HEK293 (cell line): ENCODE data around the gene MORN1.

Experiments
- CTCF ChIA-PET: fragments of 350-600 bp; formaldehyde crosslinking; extraction: SDS; loops from one replicate; lab custom pipeline; 2021; ENCODE audit warnings: antibody characterized with exemption; lab: Yijun Ruan, JAX
- POLR2A ChIA-PET: fragments of 300-600 bp; formaldehyde crosslinking; extraction: SDS; loops from one replicate; lab custom pipeline; 2020; ENCODE audit warnings: antibody characterized with exemption, inconsistent platforms; lab: Yijun Ruan, JAX
- H3K27ac ChIP-seq: fragments of 200-500 bp; sonication (Bioruptor generic); 2 replicates; pipeline ENCODE4 v1.5.1; 2014; ENCODE audit warnings: low read depth, low read length, control low read depth, inconsistent platforms; ENCODE audit errors: extremely low read depth
- H3K36me3 ChIP-seq, 2 experiments: fragments of 200-500 bp in 1 of 2; sonication (Bioruptor generic) in 1 of 2; 1 replicate in 1 of 2; 2 replicates in 1 of 2; pipeline ENCODE4 v1.5.1; 2014 to 2017; ENCODE audit warnings: inconsistent platforms in 2 of 2, low read length in 2 of 2; ENCODE audit not compliant: control insufficient read depth in 2 of 2, insufficient read depth in 1 of 2
- H3K4me1 ChIP-seq: fragments of 200-500 bp; sonication (Bioruptor generic); 2 replicates; pipeline ENCODE4 v1.5.1; 2014; ENCODE audit warnings: mild to moderate bottlenecking, low read length, inconsistent platforms; ENCODE audit not compliant: control insufficient read depth, insufficient read depth
- H3K4me3 ChIP-seq: 2 replicates; pipeline ENCODE4 v1.5.1; 2011; ENCODE audit warnings: low read depth, mild to moderate bottlenecking, control low read depth, low read length, moderate library complexity
- H3K9me3 ChIP-seq: fragments of 200-500 bp; sonication (Bioruptor generic); 2 replicates; pipeline ENCODE4 v1.5.1; 2014; ENCODE audit warnings: low read depth, low read length, inconsistent platforms; ENCODE audit not compliant: control insufficient read depth, insufficient read depth
- BCL6B ChIP-seq: fragments of 450-650 bp; formaldehyde crosslinking; IDR thresholded peaks from 2 replicates; pipeline ENCODE4 v1.5.1; 2017; ENCODE audit warnings: missing biosample characterization, missing genetic modification characterization
- GFI1B ChIP-seq: fragments of 450-650 bp; formaldehyde crosslinking; IDR thresholded peaks from 2 replicates; pipeline ENCODE4 v1.5.1; 2016; ENCODE audit warnings: missing biosample characterization, missing genetic modification characterization
- GLIS2 ChIP-seq: fragments of 450-650 bp; formaldehyde crosslinking; IDR thresholded peaks from 2 replicates; pipeline ENCODE4 v1.5.1; 2016; ENCODE audit warnings: missing biosample characterization, missing genetic modification characterization
- KLF1 ChIP-seq: fragments of 450-650 bp; formaldehyde crosslinking; IDR thresholded peaks from 2 replicates; pipeline ENCODE4 v1.5.1; 2016; ENCODE audit warnings: missing biosample characterization, missing genetic modification characterization
- MZF1 ChIP-seq: fragments of 450-650 bp; formaldehyde crosslinking; IDR thresholded peaks from 2 replicates; pipeline ENCODE4 v1.5.1; 2017; ENCODE audit warnings: missing biosample characterization, missing genetic modification characterization, borderline replicate concordance
- SALL2 ChIP-seq: fragments of 450-650 bp; formaldehyde crosslinking; IDR thresholded peaks from 2 replicates; pipeline ENCODE4 v1.5.0; 2017; ENCODE audit warnings: missing biosample characterization, mild to moderate bottlenecking, missing genetic modification characterization, borderline replicate concordance
- TCF7L2 ChIP-seq: IDR thresholded peaks from 2 replicates; pipeline ENCODE4 v1.6.1; 2011; ENCODE audit warnings: low read depth, mild to moderate bottlenecking, inconsistent platforms, low read length, moderate library complexity, borderline replicate concordance
- ZBTB8A ChIP-seq: fragments of 450-650 bp; formaldehyde crosslinking; IDR thresholded peaks from 2 replicates; pipeline ENCODE4 v1.5.1; 2016; ENCODE audit warnings: missing biosample characterization, missing genetic modification characterization
- ZIC2 ChIP-seq: fragments of 450-650 bp; formaldehyde crosslinking; IDR thresholded peaks from 2 replicates; pipeline ENCODE4 v1.5.1; 2016; ENCODE audit warnings: missing biosample characterization, missing genetic modification characterization
- ZNF114 ChIP-seq: fragments of 450-650 bp; formaldehyde crosslinking; IDR thresholded peaks from 2 replicates; pipeline ENCODE4 v1.5.0; 2017; ENCODE audit warnings: missing biosample characterization, missing genetic modification characterization
- ZNF169 ChIP-seq: fragments of 450-650 bp; formaldehyde crosslinking; IDR thresholded peaks from 2 replicates; pipeline ENCODE4 v1.5.1; 2016; ENCODE audit warnings: missing biosample characterization, missing genetic modification characterization
- ZNF280D ChIP-seq: fragments of 450-650 bp; formaldehyde crosslinking; IDR thresholded peaks from 2 replicates; pipeline ENCODE4 v1.5.1; 2016; ENCODE audit warnings: missing biosample characterization, missing genetic modification characterization
- ZNF341 ChIP-seq: fragments of 450-650 bp; formaldehyde crosslinking; IDR thresholded peaks from 2 replicates; pipeline ENCODE4; 2016; ENCODE audit warnings: low read depth, missing biosample characterization, missing genetic modification characterization
- ZNF394 ChIP-seq: fragments of 450-650 bp; formaldehyde crosslinking; IDR thresholded peaks from 2 replicates; pipeline ENCODE4 v1.5.1; 2016; ENCODE audit warnings: missing biosample characterization, missing genetic modification characterization, mild to moderate bottlenecking, moderate library complexity, borderline replicate concordance
- ZNF488 ChIP-seq: fragments of 450-650 bp; formaldehyde crosslinking; IDR thresholded peaks from 2 replicates; pipeline ENCODE4 v1.5.1; 2016; ENCODE audit warnings: missing biosample characterization, missing genetic modification characterization
- ZNF514 ChIP-seq: fragments of 450-650 bp; formaldehyde crosslinking; IDR thresholded peaks from 2 replicates; pipeline ENCODE4 v1.5.1; 2016; ENCODE audit warnings: missing biosample characterization, missing genetic modification characterization
- ZNF558 ChIP-seq: fragments of 450-650 bp; formaldehyde crosslinking; IDR thresholded peaks from 2 replicates; pipeline ENCODE4 v1.5.1; 2016; ENCODE audit warnings: missing biosample characterization, missing genetic modification characterization
- ZNF623 ChIP-seq: fragments of 450-650 bp; formaldehyde crosslinking; IDR thresholded peaks from 2 replicates; pipeline ENCODE4 v1.5.1; 2016; ENCODE audit warnings: missing biosample characterization, missing genetic modification characterization
- ZNF704 ChIP-seq: fragments of 450-650 bp; formaldehyde crosslinking; IDR thresholded peaks from 2 replicates; pipeline ENCODE4 v1.5.1; 2016; ENCODE audit warnings: missing biosample characterization, missing genetic modification characterization
- ZNF707 ChIP-seq: fragments of 450-650 bp; formaldehyde crosslinking; IDR thresholded peaks from 2 replicates; pipeline ENCODE4 v1.5.1; 2016; ENCODE audit warnings: missing biosample characterization, missing genetic modification characterization
- TF ChIP-seq, protein P1 (sequence below): fragments of 450-650 bp; IDR thresholded peaks from 2 replicates; pipeline ENCODE4 v1.5.1; 2018; ENCODE audit warnings: missing biosample characterization, mild to moderate bottlenecking, missing genetic modification characterization
- TF ChIP-seq, protein P2 (sequence below): fragments of 450-650 bp; formaldehyde crosslinking; IDR thresholded peaks from 2 replicates; pipeline ENCODE4 v1.5.1; 2016; ENCODE audit warnings: missing biosample characterization, missing genetic modification characterization, low read depth

MORN1 gene

GRCh38 chr1:2290595-2291510 is 100.5 kb downstream of the MORN1 start:
- CTCF ChIA-PET = interaction anchor here (0.7 kb wide), 1 partner anchor 15 kb away, joined by 4 read pairs; no protein-coding TSS in a partner anchor
- POLR2A ChIA-PET = no interaction called here
- no peak overlapping the region for H3K4me3 ChIP-seq
- no peaks in the 10 kb centered on the region for H3K9me3 ChIP-seq
- peaks cover 18% of the 10 kb centered on the region for H3K4me1 ChIP-seq
- TF ChIP-seq, protein P1, sequence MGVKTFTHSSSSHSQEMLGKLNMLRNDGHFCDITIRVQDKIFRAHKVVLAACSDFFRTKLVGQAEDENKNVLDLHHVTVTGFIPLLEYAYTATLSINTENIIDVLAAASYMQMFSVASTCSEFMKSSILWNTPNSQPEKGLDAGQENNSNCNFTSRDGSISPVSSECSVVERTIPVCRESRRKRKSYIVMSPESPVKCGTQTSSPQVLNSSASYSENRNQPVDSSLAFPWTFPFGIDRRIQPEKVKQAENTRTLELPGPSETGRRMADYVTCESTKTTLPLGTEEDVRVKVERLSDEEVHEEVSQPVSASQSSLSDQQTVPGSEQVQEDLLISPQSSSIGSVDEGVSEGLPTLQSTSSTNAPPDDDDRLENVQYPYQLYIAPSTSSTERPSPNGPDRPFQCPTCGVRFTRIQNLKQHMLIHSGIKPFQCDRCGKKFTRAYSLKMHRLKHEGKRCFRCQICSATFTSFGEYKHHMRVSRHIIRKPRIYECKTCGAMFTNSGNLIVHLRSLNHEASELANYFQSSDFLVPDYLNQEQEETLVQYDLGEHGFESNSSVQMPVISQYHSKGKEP (tag by site-specific recombination) = peak; percentile 43; the same call in 1 of the 2 replicates
- TF ChIP-seq ZNF707 (tag by site-specific recombination) (no peak), ZNF341 (tag by site-specific recombination) (peak; percentile 41; the same call in 1 of the 2 replicates), ZBTB8A (tag by site-specific recombination) (no peak)
- H3K36me3 ChIP-seq = peaks cover 0 to 27% of the 10 kb centered on the region in 2 experiments; a peak in 1 of 3 replicates
- H3K27ac ChIP-seq = no peak overlapping the region

DNA sequence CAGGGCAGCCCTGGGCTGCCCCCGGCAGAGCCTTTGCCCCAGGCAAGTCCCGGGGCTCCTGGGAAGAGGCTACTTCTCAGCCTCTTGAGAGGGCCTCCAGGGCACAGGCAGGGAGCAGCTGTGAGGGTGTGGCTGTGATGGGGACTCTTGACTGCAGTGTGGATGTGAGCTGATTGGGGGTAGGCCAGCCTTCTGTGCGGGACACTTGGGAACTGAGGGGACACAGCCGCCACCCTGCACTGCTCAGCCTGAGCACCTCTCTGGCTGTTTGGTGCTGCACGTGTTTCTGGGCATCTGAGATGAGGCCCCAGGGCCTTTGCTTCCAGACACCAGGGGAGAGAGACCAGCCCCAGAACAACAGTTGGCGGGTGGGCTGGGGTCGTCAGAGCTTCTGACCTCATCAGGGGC is 101.2 kb downstream of the MORN1 start:
- ChIA-PET CTCF (no interaction called here), POLR2A (no interaction called here)
- no peak overlapping the region; the same call in 1 of the 2 replicates for H3K27ac ChIP-seq
- no peak overlapping the region for H3K4me3 ChIP-seq
- H3K9me3 ChIP-seq = no peaks in the 10 kb centered on the region
- H3K4me1 ChIP-seq = peaks cover 17% of the 10 kb centered on the region
- TF ChIP-seq TCF7L2 = no peak
- TF ChIP-seq BCL6B (tag by site-specific recombination) = no peak
- TF ChIP-seq ZNF114 = no peak
- peak; percentile 52 for TF ChIP-seq ZBTB8A (tag by site-specific recombination)
- no peak for TF ChIP-seq SALL2 (tag by site-specific recombination)
- TF ChIP-seq, protein P2, sequence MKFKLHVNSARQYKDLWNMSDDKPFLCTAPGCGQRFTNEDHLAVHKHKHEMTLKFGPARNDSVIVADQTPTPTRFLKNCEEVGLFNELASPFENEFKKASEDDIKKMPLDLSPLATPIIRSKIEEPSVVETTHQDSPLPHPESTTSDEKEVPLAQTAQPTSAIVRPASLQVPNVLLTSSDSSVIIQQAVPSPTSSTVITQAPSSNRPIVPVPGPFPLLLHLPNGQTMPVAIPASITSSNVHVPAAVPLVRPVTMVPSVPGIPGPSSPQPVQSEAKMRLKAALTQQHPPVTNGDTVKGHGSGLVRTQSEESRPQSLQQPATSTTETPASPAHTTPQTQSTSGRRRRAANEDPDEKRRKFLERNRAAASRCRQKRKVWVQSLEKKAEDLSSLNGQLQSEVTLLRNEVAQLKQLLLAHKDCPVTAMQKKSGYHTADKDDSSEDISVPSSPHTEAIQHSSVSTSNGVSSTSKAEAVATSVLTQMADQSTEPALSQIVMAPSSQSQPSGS = no peak
- TF ChIP-seq ZNF623 = peak; percentile 59; the same call in 1 of the 2 replicates
- TF ChIP-seq MZF1 (tag by site-specific recombination) = no peak
- peak; percentile 12; the same call in 1 of the 2 replicates for TF ChIP-seq ZIC2 (tag by site-specific recombination)
- no peak for TF ChIP-seq ZNF280D (tag by site-specific recombination)
- TF ChIP-seq KLF1 (tag by site-specific recombination) = peak; percentile 52; the same call in 1 of the 2 replicates
- no peak for TF ChIP-seq ZNF488
- peak; percentile 21; the same call in 1 of the 2 replicates for TF ChIP-seq GLIS2
- TF ChIP-seq ZNF558 (tag by site-specific recombination) = no peak
- no peak for TF ChIP-seq ZNF514 (tag by site-specific recombination)
- TF ChIP-seq GFI1B (tag by site-specific recombination) = no peak
- TF ChIP-seq ZNF394 = peak; percentile 42; the same call in 1 of the 2 replicates
- TF ChIP-seq ZNF169 = no peak
- TF ChIP-seq ZNF704 (tag by site-specific recombination) = no peak
- peaks cover 0 to 23% of the 10 kb centered on the region in 2 experiments; a peak in 1 of 3 replicates for H3K36me3 ChIP-seq
